D721Med (cell line): ENCODE data around the gene PTDSS2.

Experiments
- DNase-seq: peaks from one replicate; pipeline ENCODE4 v3.0.0; 2011; ENCODE audit warnings: low spot score; ENCODE audit not compliant: insufficient read length
- FAIRE-seq: peaks from 2 replicates; lab custom pipeline; 2011; peaks lifted over from hg19 to GRCh38; lab: Jason Lieb, UNC
- CTCF ChIP-seq: IDR thresholded peaks from 2 replicates; pipeline ENCODE4 v1.5.1; 2012; ENCODE audit warnings: mild to moderate bottlenecking, control low read depth; ENCODE audit not compliant: insufficient read depth; ENCODE audit errors: missing control alignments

PTDSS2 gene

GRCh38 chr11:460331-461199, 10.5 kb downstream of the PTDSS2 start:
- no peak for TF ChIP-seq CTCF
- DNase-seq (no peak), FAIRE-seq (no peak)

GRCh38 chr11:461626-462025, 11.5 kb downstream of the PTDSS2 start:
- no peak for TF ChIP-seq CTCF
- DNase-seq: no peak
- FAIRE-seq: no peak

GRCh38 chr11:462107-462890, 12.2 kb downstream of the PTDSS2 start:
- DNase-seq: no peak
- TF ChIP-seq CTCF: no peak
- no peak for FAIRE-seq

- FAIRE-seq (no peak), DNase-seq (no peak)
- no peak for TF ChIP-seq CTCF
Measured at GRCh38 chr11:464316-464715, 14.2 kb downstream of the PTDSS2 start.

GRCh38 chr11:465896-466530, 15.9 kb downstream of the PTDSS2 start:
- no peak for TF ChIP-seq CTCF
- DNase-seq: no peak
- no peak for FAIRE-seq

GRCh38 chr11:468036-468435, 18.0 kb downstream of the PTDSS2 start:
- FAIRE-seq (no peak), DNase-seq (no peak)
- TF ChIP-seq CTCF: no peak
